Measurements from ENCODE around the gene AP4S1. TPM values are rescaled to one million over a fixed set of nuclear protein-coding genes. Genes with fewer than 3 reads are reported as not detected.

The AP4S1 gene
- total and polyA plus RNA-seq, 2 of the 8 experiments (the other 6 are each of a cell fraction or from before 2014, with no cell fraction given) = 2.8 to 9.9 TPM

DNA sequence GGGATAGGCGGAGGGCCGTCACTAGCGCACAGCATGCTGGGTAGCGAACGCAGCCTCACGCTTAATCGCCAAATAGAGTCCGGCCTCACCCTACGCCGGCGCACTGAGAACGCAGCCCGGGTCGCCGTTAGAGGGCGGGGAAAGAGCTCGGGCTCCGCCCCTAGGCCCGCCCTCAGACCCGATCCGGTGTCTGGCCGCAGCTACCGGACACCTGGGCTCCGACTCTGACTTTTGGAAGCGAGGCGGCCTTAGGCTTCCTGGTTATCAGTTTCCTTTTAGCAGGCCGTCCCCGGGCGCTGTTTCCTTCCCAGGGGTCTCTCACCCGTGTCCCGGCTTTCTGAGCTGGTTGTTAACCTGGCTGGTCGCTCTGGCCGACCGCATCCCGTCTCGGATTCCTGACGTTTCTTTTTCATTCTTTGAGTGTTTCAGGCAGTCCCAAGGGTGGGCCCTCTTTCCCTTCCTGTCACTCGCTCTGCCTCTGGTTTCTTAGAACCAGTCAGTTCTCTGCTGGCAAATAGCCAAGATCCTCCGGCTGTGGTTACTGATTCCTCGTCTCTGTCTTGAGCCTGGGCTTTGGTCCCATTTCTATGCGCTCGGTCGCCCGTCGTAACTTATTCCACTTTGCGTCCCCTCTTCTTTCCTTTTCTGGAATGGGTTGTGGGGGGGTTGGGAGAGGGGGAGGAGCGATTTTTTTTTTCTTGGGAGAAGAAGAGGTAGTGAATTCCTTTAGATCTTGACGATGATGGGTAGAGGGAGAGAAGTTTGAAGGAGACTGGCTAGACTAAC, 1.2 kb downstream of the AP4S1 start (continued):
- TF ChIP-seq RAD21 (IDR thresholded peaks at IDR 0.05 in 1 of 2, conservative IDR thresholded peaks at IDR 0.05 in 1 of 2; ENCODE audit: low read depth in 2 of 2, low read length in 2 of 2) = no peak
- TF ChIP-seq KDM5A (IDR thresholded peaks at IDR 0.05; ENCODE audit: low read length) = no peak
- no peak for TF ChIP-seq PHF8 (conservative IDR thresholded peaks at IDR 0.05; ENCODE audit: low read depth, low read length)
- TF ChIP-seq BRCA1 (IDR thresholded peaks at IDR 0.05; ENCODE audit: low read depth, low read length) = no peak
- TF ChIP-seq POU5F1 (IDR thresholded peaks at IDR 0.05; ENCODE audit: low read depth, low read length) = no peak
- TF ChIP-seq SIN3A (conservative IDR thresholded peaks at IDR 0.05 in 1 of 2, IDR thresholded peaks at IDR 0.05 in 1 of 2; ENCODE audit: low read depth in 1 of 2, low read length in 2 of 2) = peak; percentile 77 to 79; a peak in 1 of 4 replicates
- TF ChIP-seq FOSL1 (IDR thresholded peaks at IDR 0.05; ENCODE audit: insufficient read depth, low read depth, low read length) = no peak
- TF ChIP-seq SRF (IDR thresholded peaks at IDR 0.05; ENCODE audit: low read depth, low read length) = no peak; the same call in 1 of the 2 replicates
- TF ChIP-seq BCL11A (IDR thresholded peaks at IDR 0.05; ENCODE audit: low read depth in 2 of 2, low read length in 2 of 2) = no peak
- TF ChIP-seq KDM4A (IDR thresholded peaks at IDR 0.05; ENCODE audit: low read depth, low read length, severe bottlenecking) = no peak
- no peak for TF ChIP-seq EZH2 (IDR thresholded peaks at IDR 0.05; ENCODE audit: low read depth, low read length, severe bottlenecking)
- TF ChIP-seq RBBP5 (IDR thresholded peaks at IDR 0.05; ENCODE audit: borderline replicate concordance, low read depth, low read length) = peak; percentile 44; the same call in 1 of the 2 replicates
- TF ChIP-seq JUN (IDR thresholded peaks at IDR 0.05; ENCODE audit: low read depth, low read length) = no peak
- no peak for TF ChIP-seq KDM1A (IDR thresholded peaks at IDR 0.05; ENCODE audit: borderline replicate concordance, low read length)
- no peak for TF ChIP-seq CTBP2 (IDR thresholded peaks at IDR 0.05; ENCODE audit: borderline replicate concordance, insufficient read depth, insufficient read length, low read length)
- TF ChIP-seq TEAD4 (IDR thresholded peaks at IDR 0.05; ENCODE audit: low read depth, low read length) = no peak
- TF ChIP-seq POLR2A (IDR thresholded peaks at IDR 0.05; ENCODE audit: control extremely low read depth in 1 of 2, low read depth in 2 of 2, low read length in 2 of 2) = peak in 1 of 2 experiments; percentile 91; a peak in 2 of 3 replicates
- TF ChIP-seq CBX8 (IDR thresholded peaks at IDR 0.05; ENCODE audit: borderline replicate concordance, low read depth, low read length) = no peak
- no peak for TF ChIP-seq EP300 (IDR thresholded peaks at IDR 0.05; ENCODE audit: borderline replicate concordance in 1 of 2, low read depth in 2 of 2, low read length in 2 of 2)
- TF ChIP-seq CHD1 (IDR thresholded peaks at IDR 0.05; ENCODE audit: low read depth, low read length) = no peak
